B cell (primary cell): ENCODE data around the gene FAM53B. TPM values are rescaled to one million over a fixed set of nuclear protein-coding genes. Genes with fewer than 3 reads are reported as not detected.
A peak's percentile ranks its signal among the peaks of the same experiment; 100 is the strongest.

Source experiments
- ATAC-seq: fragments of 200-7000 bp; cut with Tn5 transposase; one replicate; pipeline ENCODE4 v1.10.0; 2021; ENCODE audit warnings: low read depth, mild to moderate bottlenecking, moderate number of reproducible peaks, moderate library complexity
- CTCF ChIA-PET: fragments of 350-600 bp; sonication (Branson Sonifier 250); formaldehyde crosslinking; loops from one replicate; lab custom pipeline; 2021; ENCODE audit warnings: antibody characterized with exemption, inconsistent platforms; lab: Charles Lee
- POLR2A ChIA-PET: fragments of 350-600 bp; sonication (Branson Sonifier 250); formaldehyde crosslinking; loops from one replicate; lab custom pipeline; 2021; ENCODE audit warnings: antibody characterized with exemption; lab: Charles Lee
- DNase-seq: peaks from one replicate; pipeline ENCODE4 v3.0.0; 2013
- H2AFZ ChIP-seq: 2 replicates; pipeline ENCODE4 v1.6.1; 2012; ENCODE audit warnings: mild to moderate bottlenecking, low read depth, low read length; ENCODE audit not compliant: insufficient read depth, poor library complexity, severe bottlenecking
- H3K27ac ChIP-seq, 2 donors: 1 replicate in 1 of 2; 2 replicates in 1 of 2; pipeline ENCODE4 v1.5.1; 2012 to 2013; ENCODE audit warnings: low read length in 2 of 2, mild to moderate bottlenecking in 2 of 2, moderate library complexity in 1 of 2
- H3K27me3 ChIP-seq, 4 experiments: fragments of 200-600 bp in 1 of 4; sonication (generic) in 1 of 4; replicated peaks in 1 of 4; 1 replicate in 2 of 4; 2 replicates in 2 of 4; pipeline versions ENCODE4 v1.6.1 to v1.7.0; 2013 to 2016; ENCODE audit warnings: low read length in 3 of 4, mild to moderate bottlenecking in 2 of 4, mixed read lengths in 1 of 4, moderate library complexity in 1 of 4; ENCODE audit not compliant: insufficient read depth in 4 of 4, control insufficient read depth in 3 of 4; ENCODE audit errors: control extremely low read depth in 1 of 4
- H3K36me3 ChIP-seq, 2 experiments: replicated peaks in 1 of 2; 1 replicate in 1 of 2; 2 replicates in 1 of 2; pipeline versions ENCODE4 v1.6.1 to v1.7.1; 2013; ENCODE audit warnings: low read length in 1 of 2; ENCODE audit not compliant: insufficient read depth in 2 of 2, control insufficient read depth in 1 of 2; ENCODE audit errors: control extremely low read depth in 1 of 2, extremely low read depth in 1 of 2
- H3K4me1 ChIP-seq, 2 donors: fragments of 200-600 bp in 1 of 2; sonication (generic) in 1 of 2; 1 replicate in 1 of 2; 2 replicates in 1 of 2; pipeline versions ENCODE4 v1.5.1 to v1.6.1; 2013 to 2017; ENCODE audit warnings: low read length in 2 of 2; ENCODE audit not compliant: control insufficient read depth in 2 of 2, insufficient read depth in 2 of 2
- H3K4me2 ChIP-seq: replicated peaks from 2 replicates; pipeline ENCODE3; 2012; ENCODE audit warnings: mild to moderate bottlenecking, low read depth, low read length; ENCODE audit not compliant: poor library complexity, severe bottlenecking
- H3K4me3 ChIP-seq, 5 experiments: fragments of 200-600 bp in 1 of 5; sonication (generic) in 1 of 5; 1 replicate in 3 of 5; 2 replicates in 2 of 5; pipeline versions ENCODE4 v1.5.1 to v1.7.0; 2011 to 2016; ENCODE audit warnings: low read length in 4 of 5, mild to moderate bottlenecking in 4 of 5, low read depth in 2 of 5, control low read depth in 1 of 5, moderate library complexity in 1 of 5; ENCODE audit not compliant: insufficient read depth in 1 of 5; ENCODE audit errors: control extremely low read depth in 1 of 5, extremely low read depth in 1 of 5
- H3K79me2 ChIP-seq: fragments of 200-600 bp; sonication (generic); one replicate; pipeline ENCODE4 v1.6.0; 2016; ENCODE audit warnings: low read length; ENCODE audit not compliant: control insufficient read depth, insufficient read depth
- H3K9ac ChIP-seq: fragments of 200-600 bp; sonication (generic); 2 replicates; pipeline ENCODE4 v1.6.1; 2017; ENCODE audit warnings: mild to moderate bottlenecking, low read length, moderate library complexity
- H3K9me3 ChIP-seq, 3 donors: one replicate each; pipeline versions ENCODE4 v1.6.1 to v1.7.1; 2013; ENCODE audit warnings: low read length in 2 of 3; ENCODE audit not compliant: control insufficient read depth in 2 of 3, insufficient read depth in 1 of 3; ENCODE audit errors: control extremely low read depth in 1 of 3
- H4K20me1 ChIP-seq: 2 replicates; pipeline ENCODE4 v1.6.0; 2012; ENCODE audit warnings: mild to moderate bottlenecking, low read length; ENCODE audit not compliant: insufficient read depth, control insufficient read depth, poor library complexity, severe bottlenecking
- H3K27ac Mint-ChIP-seq: one replicate; pipeline ENCODE4 v1.8.0; 2021; ENCODE audit warnings: mixed read lengths
- H3K27me3 Mint-ChIP-seq: one replicate; pipeline ENCODE4 v1.8.0; 2021; ENCODE audit warnings: mixed read lengths
- H3K4me1 Mint-ChIP-seq: one replicate; pipeline ENCODE4 v1.8.0; 2021; ENCODE audit warnings: mixed read lengths
- H3K4me3 Mint-ChIP-seq: one replicate; pipeline ENCODE4 v1.8.0; 2021; ENCODE audit warnings: mixed read lengths
- H3K9me3 Mint-ChIP-seq: one replicate; pipeline ENCODE4 v1.8.0; 2022; ENCODE audit warnings: mixed read lengths; ENCODE audit not compliant: insufficient read depth
- EZH2 ChIP-seq: IDR thresholded peaks from 2 replicates; pipeline ENCODE4 v1.6.1; 2012; ENCODE audit warnings: borderline replicate concordance, low read depth, mild to moderate bottlenecking, moderate library complexity, low read length; ENCODE audit not compliant: insufficient read depth, poor library complexity, severe bottlenecking
- WGBS: methylation state at CpG from one replicate; pipeline ENCODE4 v1.1.5; 2013; ENCODE audit warnings: missing lambda C conversion rate; ENCODE audit not compliant: insufficient coverage; 5-methylcytosine and 5-hydroxymethylcytosine counted together
- intact Hi-C: fragments of 100-400 bp; cut with micrococcal nuclease; formaldehyde crosslinking; loops from one replicate; pipeline ENCODE4 v1.10.0; 2022
- polyA plus RNA-seq: library from polyadenylated mRNA; depleted of rRNA; stranded (reverse); fragments of >200 nt; gene quantifications from 2 replicates; pipeline ENCODE4 v1.2.3, GENCODE V29; 2012
- total RNA-seq, 2 donors: library from RNA; stranded (reverse); fragments of 120-200 nt in 1 of 2; gene quantifications; 1 replicate in 1 of 2; 2 replicates in 1 of 2; pipeline versions ENCODE4 v1.2.3 to v1.2.4, GENCODE V29; 2013 to 2022
- TF ChIP-seq, protein P1 (sequence below): fragments of 200-600 bp; IDR thresholded peaks from one replicate; pipeline ENCODE4 v1.8.0; 2022; ENCODE audit warnings: antibody characterized with exemption, mild to moderate bottlenecking

FAM53B gene
- total and polyA plus RNA-seq, 2 donors (not counting 1 experiment from before 2014, with no cell fraction given): 51.2 to 186 TPM

DNA sequence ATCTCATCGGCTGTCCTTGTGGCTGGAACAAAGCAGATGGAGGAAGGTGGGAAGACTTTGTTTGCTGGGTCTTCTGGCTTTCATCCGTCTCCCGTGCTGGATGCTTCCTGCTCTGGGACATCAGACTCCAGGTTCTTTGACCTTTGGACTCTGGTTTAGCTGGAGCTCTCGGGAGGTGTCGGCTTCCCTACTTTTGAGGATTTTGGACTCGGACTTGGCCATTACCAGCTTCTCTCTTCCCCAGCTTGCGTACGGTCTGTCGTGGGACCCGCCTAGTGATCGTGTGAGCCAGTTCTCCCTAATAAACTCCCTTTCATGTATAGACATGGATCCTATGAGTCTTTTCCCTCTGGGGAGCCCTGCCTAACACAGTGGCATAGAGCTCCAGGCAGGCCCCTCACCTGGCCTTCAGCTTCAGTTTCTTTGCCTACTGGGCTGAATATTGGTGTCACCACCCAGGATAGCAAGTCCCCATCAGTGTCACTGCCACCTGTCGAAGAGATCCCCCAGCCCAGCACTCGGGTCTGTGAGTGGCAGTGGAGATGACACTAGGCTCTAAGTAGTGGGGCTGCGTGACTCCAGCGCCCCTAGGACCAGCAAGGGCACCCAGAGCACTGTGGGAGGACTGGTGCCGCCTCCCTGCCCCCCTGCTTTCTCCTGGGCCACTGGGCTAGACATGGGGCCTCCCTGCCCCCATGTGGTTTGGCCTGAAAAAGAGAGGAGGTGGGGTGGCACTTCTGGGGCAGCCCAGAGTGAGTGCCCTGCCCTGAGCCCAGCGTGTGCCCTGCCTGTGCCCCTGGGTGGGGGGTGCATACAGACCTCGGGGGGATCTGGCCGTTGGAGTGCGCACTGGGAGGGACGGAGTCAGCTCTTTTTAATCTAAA lies 147.0 kb downstream of the FAM53B start:
- DNase-seq: peak; percentile 39
- Histone ChIP-seq H3K4me3 (no peak overlapping the region), H3K4me1 (peaks cover 74 to 86% of the 10 kb centered on the region in 2 donors), H3K9me3 (peaks cover 0 to 7% (median 0%) of the 10 kb centered on the region in 3 donors), H3K36me3 (no peaks in the 10 kb centered on the region), H3K27me3 (no peaks in the 10 kb centered on the region), H3K4me2 (peak overlapping the region; percentile 75), H3K9ac (peak overlapping the region; percentile 15), H3K27ac (peak overlapping the region; percentile 50 to 66), H4K20me1 (no peaks in the 10 kb centered on the region), H3K79me2 (peaks cover 58% of the 10 kb centered on the region), H2AFZ (peak overlapping the region; percentile 32)
- no peak for ATAC-seq
- H3K27me3 Mint-ChIP-seq: no peaks in the 10 kb centered on the region
- TF ChIP-seq, protein P1, sequence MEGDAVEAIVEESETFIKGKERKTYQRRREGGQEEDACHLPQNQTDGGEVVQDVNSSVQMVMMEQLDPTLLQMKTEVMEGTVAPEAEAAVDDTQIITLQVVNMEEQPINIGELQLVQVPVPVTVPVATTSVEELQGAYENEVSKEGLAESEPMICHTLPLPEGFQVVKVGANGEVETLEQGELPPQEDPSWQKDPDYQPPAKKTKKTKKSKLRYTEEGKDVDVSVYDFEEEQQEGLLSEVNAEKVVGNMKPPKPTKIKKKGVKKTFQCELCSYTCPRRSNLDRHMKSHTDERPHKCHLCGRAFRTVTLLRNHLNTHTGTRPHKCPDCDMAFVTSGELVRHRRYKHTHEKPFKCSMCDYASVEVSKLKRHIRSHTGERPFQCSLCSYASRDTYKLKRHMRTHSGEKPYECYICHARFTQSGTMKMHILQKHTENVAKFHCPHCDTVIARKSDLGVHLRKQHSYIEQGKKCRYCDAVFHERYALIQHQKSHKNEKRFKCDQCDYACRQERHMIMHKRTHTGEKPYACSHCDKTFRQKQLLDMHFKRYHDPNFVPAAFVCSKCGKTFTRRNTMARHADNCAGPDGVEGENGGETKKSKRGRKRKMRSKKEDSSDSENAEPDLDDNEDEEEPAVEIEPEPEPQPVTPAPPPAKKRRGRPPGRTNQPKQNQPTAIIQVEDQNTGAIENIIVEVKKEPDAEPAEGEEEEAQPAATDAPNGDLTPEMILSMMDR: no peak
- no peak for TF ChIP-seq EZH2
- CTCF ChIA-PET: interaction anchor here (1.0 to 1.3 kb wide), 2 partner anchors 9 to 149 kb away, joined by 4 to 5 read pairs; no protein-coding TSS in a partner anchor
- intact Hi-C loops: no loop called here
- peak overlapping the region; percentile 39 for H3K4me3 Mint-ChIP-seq
- H3K9me3 Mint-ChIP-seq: no peaks in the 10 kb centered on the region
- peak overlapping the region; percentile 99 for H3K27ac Mint-ChIP-seq
- 70% methylated on average over 18 of the region's 21 CpGs for WGBS
- H3K4me1 Mint-ChIP-seq: peaks cover 81% of the 10 kb centered on the region
- POLR2A ChIA-PET: interaction anchor here (0.6 to 1.5 kb wide), 4 partner anchors 9 to 53 kb away, joined by 4 to 7 read pairs (median 6); no protein-coding TSS in a partner anchor
